PC-9 (cell line): Measurements from ENCODE around the gene MMP20. TPM values are rescaled to one million over a fixed set of nuclear protein-coding genes. Genes with fewer than 3 reads are reported as not detected.

Source experiments
- BruUV-seq: library from RNA; stranded (reverse); fragments of 400-500 nt; replicated peaks from 2 replicates; lab custom pipeline; 2021; lab: Mats Ljungman, UMichigan
- CTCF ChIA-PET: fragments of 300-600 bp; sonication (Branson Sonifier 250); formaldehyde crosslinking; loops from one replicate; lab custom pipeline; 2022; ENCODE audit warnings: antibody characterized with exemption; lab: Charles Lee
- POLR2A ChIA-PET: fragments of 300-600 bp; sonication (Branson Sonifier 250); formaldehyde crosslinking; loops from one replicate; lab custom pipeline; 2022; ENCODE audit warnings: antibody characterized with exemption; ENCODE audit not compliant: unreplicated experiment; lab: Charles Lee
- DNase-seq, 2 experiments: peaks; one replicate each; pipeline versions ENCODE4 v3.0.0 to v3.0.0-alpha.2; 2015 to 2022; ENCODE audit warnings: mixed read lengths in 1 of 2
- H2AFZ ChIP-seq: fragments of 200-600 bp; sonication (generic); 2 replicates; pipeline ENCODE4 v1.8.1; 2017; ENCODE audit warnings: antibody characterized with exemption
- H3F3A ChIP-seq: fragments of 200-600 bp; sonication (generic); 2 replicates; pipeline ENCODE4 v1.8.1; 2017; ENCODE audit warnings: antibody characterized with exemption, mild to moderate bottlenecking, low read depth; ENCODE audit not compliant: insufficient read depth
- H3K27ac ChIP-seq: fragments of 200-600 bp; sonication (generic); 2 replicates; pipeline ENCODE4 v1.6.1; 2016; ENCODE audit warnings: mixed run types
- H3K27me3 ChIP-seq: fragments of 200-600 bp; sonication (generic); 2 replicates; pipeline ENCODE4 v1.6.1; 2016; ENCODE audit warnings: low read depth, mixed run types; ENCODE audit not compliant: insufficient read depth
- H3K36me3 ChIP-seq: fragments of 200-600 bp; sonication (generic); 2 replicates; pipeline ENCODE4 v1.6.1; 2016; ENCODE audit warnings: low read depth, mixed run types
- H3K4me1 ChIP-seq: fragments of 200-600 bp; sonication (generic); replicated peaks from 2 replicates; pipeline ENCODE4 v1.6.1; 2016; ENCODE audit warnings: mixed run types; ENCODE audit not compliant: insufficient read depth
- H3K4me2 ChIP-seq: fragments of 200-600 bp; sonication (generic); 2 replicates; pipeline ENCODE4 v1.6.1; 2017; ENCODE audit warnings: mixed run types
- H3K4me3 ChIP-seq: fragments of 200-600 bp; sonication (generic); 2 replicates; pipeline ENCODE4 v1.6.1; 2016; ENCODE audit warnings: mixed run types
- H3K79me2 ChIP-seq: fragments of 200-600 bp; sonication (generic); 2 replicates; pipeline ENCODE4 v1.6.1; 2017; ENCODE audit warnings: low read depth, mixed run types
- H3K9me2 ChIP-seq: fragments of 200-600 bp; sonication (generic); 2 replicates; pipeline ENCODE4 v1.8.1; 2017; ENCODE audit warnings: mild to moderate bottlenecking; ENCODE audit not compliant: insufficient read depth
- H3K9me3 ChIP-seq: fragments of 200-600 bp; sonication (generic); 2 replicates; pipeline ENCODE4 v1.8.1; 2016; ENCODE audit warnings: low read depth; ENCODE audit not compliant: insufficient read depth
- H4K20me1 ChIP-seq: fragments of 200-600 bp; sonication (generic); 2 replicates; pipeline ENCODE4 v1.8.1; 2017; ENCODE audit not compliant: insufficient read depth
- CTCF ChIP-seq: fragments of 200-600 bp; sonication (generic); conservative IDR thresholded peaks from 2 replicates; pipeline ENCODE4 v1.6.1; 2017; ENCODE audit warnings: mixed run types, antibody characterized with exemption, mild to moderate bottlenecking, moderate library complexity
- EZH2 ChIP-seq: fragments of 200-600 bp; sonication (generic); IDR thresholded peaks from 2 replicates; pipeline ENCODE4 v1.8.0; 2017; ENCODE audit warnings: antibody characterized with exemption, low read depth
- intact Hi-C: fragments of 100-400 bp; cut with micrococcal nuclease; formaldehyde crosslinking; loops from one replicate; pipeline ENCODE4 v1.10.0; 2022; ENCODE audit not compliant: unreplicated experiment
- total RNA-seq: library from RNA; stranded (reverse); gene quantifications from 2 replicates; pipeline ENCODE4 v1.2.3, GENCODE V29; 2021

The MMP20 gene
- total RNA-seq, 1 experiment from 2014 or later, result not detected

- TF ChIP-seq CTCF, result no peak
- TF ChIP-seq EZH2, result no peak
- Histone ChIP-seq H2AFZ (no peak overlapping the region), H3K27me3 (no peaks in the 10 kb centered on the region), H3K9me3 (no peaks in the 10 kb centered on the region), H3K4me3 (no peak overlapping the region), H3K36me3 (no peaks in the 10 kb centered on the region), H3K9me2 (no peaks in the 10 kb centered on the region), H3K79me2 (no peaks in the 10 kb centered on the region), H4K20me1 (no peaks in the 10 kb centered on the region), H3K27ac (no peak overlapping the region), H3K4me1 (no peaks in the 10 kb centered on the region), H3K4me2 (no peak overlapping the region), H3F3A (peaks cover 6% of the 10 kb centered on the region; the same call in 1 of the 2 replicates)
- BruUV-seq, result no TSS peak
- POLR2A ChIA-PET, result no interaction called here
- CTCF ChIA-PET, result no interaction called here
- intact Hi-C loops, result loop anchor here (10.0 kb wide), 2 partner anchors 603 to 1163 kb away; no protein-coding TSS in a partner anchor
- DNase-seq, result no peak
These were observed 7.6 kb downstream of the MMP20 start for GRCh38 chr11:102617466-102618008.

GRCh38 chr11:102615894-102616432, 9.2 kb downstream of the MMP20 start:
- TF ChIP-seq EZH2 (no peak), CTCF (no peak)
- BruUV-seq, result no TSS peak
- no peaks in the 10 kb centered on the region for H3K36me3 ChIP-seq
- intact Hi-C loops, result loop anchor here (10.0 kb wide), 2 partner anchors 601 to 1161 kb away; no protein-coding TSS in a partner anchor
- H3F3A ChIP-seq, result peaks cover 6% of the 10 kb centered on the region; the same call in 1 of the 2 replicates
- no peaks in the 10 kb centered on the region for H4K20me1 ChIP-seq
- H3K4me1 ChIP-seq, result no peaks in the 10 kb centered on the region
- no peak overlapping the region for H3K4me2 ChIP-seq
- H3K9me2 ChIP-seq, result no peaks in the 10 kb centered on the region
- no peak overlapping the region for H3K4me3 ChIP-seq
- no peak overlapping the region for H2AFZ ChIP-seq
- no peak for DNase-seq
- H3K9me3 ChIP-seq, result no peaks in the 10 kb centered on the region
- no peaks in the 10 kb centered on the region for H3K79me2 ChIP-seq
- no peaks in the 10 kb centered on the region for H3K27me3 ChIP-seq
- POLR2A ChIA-PET, result no interaction called here
- H3K27ac ChIP-seq, result no peak overlapping the region
- CTCF ChIA-PET, result interaction anchor here (1.6 kb wide), 1 partner anchor 50 kb away, joined by 8 read pairs; no protein-coding TSS in a partner anchor

- no peak for DNase-seq
- POLR2A ChIA-PET, result interaction anchor here (0.6 kb wide), 1 partner anchor 222 kb away, joined by 4 read pairs; no protein-coding TSS in a partner anchor
- Histone ChIP-seq H3K9me2 (no peaks in the 10 kb centered on the region), H3K27me3 (no peaks in the 10 kb centered on the region), H3F3A (peaks cover 6% of the 10 kb centered on the region; the same call in 1 of the 2 replicates), H3K9me3 (no peaks in the 10 kb centered on the region), H4K20me1 (no peaks in the 10 kb centered on the region), H3K36me3 (no peaks in the 10 kb centered on the region), H3K4me2 (no peak overlapping the region), H2AFZ (no peak overlapping the region), H3K79me2 (no peaks in the 10 kb centered on the region), H3K27ac (no peak overlapping the region), H3K4me3 (no peak overlapping the region), H3K4me1 (no peaks in the 10 kb centered on the region)
- CTCF ChIA-PET, result interaction anchor here (1.6 kb wide), 1 partner anchor 51 kb away, joined by 8 read pairs; no protein-coding TSS in a partner anchor
- BruUV-seq, result no TSS peak
- TF ChIP-seq CTCF (no peak), EZH2 (no peak)
- intact Hi-C loops, result loop anchor here (10.0 kb wide), 2 partner anchors 600 to 1160 kb away; no protein-coding TSS in a partner anchor
These were observed 9.8 kb downstream of the MMP20 start for GRCh38 chr11:102615077-102615893.
